ENCODE results near the gene ENTPD6.

ENTPD6 gene

DNA sequence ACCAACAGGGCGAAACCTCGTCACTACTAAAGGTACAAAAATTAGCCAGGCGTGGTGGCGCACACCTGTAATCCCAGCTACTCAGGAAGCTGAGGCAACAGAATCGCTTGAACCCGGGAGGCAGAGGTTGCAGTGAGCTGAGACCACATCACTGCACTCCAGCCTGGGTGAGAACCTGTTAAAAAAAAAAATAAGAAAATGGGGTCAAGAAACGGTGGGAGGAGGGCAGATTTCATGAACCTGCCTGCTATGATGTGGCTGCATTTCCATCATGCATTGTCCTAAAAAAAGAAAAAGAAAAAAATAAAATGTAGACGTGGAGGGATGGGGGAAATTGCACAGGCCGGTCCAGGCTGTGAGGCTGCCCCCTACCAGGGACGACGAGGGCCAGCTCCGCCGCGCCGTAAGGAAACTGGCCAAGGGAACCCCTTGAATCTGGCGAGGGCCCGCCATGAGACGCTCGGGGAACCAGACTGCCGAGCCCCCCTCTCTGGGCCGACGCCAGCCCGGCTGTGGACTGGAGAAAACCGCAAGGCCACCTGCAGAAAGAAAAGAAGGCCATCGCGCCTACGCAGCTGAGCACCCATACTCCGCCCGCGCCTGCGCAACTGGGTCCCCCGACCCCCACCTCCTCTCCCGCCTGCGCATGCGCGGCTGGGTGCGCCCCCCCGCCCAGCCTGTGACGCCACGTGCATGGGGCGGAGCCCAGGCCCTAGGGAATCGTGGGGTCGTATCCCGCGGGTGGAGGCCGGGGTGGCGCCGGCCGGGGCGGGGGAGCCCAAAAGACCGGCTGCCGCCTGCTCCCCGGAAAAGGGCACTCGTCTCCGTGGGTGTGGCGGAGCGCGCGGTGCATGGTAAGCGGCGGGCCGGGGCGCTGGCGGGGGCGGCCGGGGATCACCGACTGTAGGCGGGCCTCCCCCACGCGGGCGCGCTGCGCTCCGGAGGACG lies at the start of gene ENTPD6:
ENTPD6 (plus strand) TSS at position 699 of the 948 bp plus-strand sequence. CDS start 10,825 bp downstream, outside the sequence.
- peak within 1 kb of the TSS; percentile 69 for H3K4me3 ChIP-seq (ENCODE audit: low read depth, low read length)
- TF ChIP-seq, protein P1, sequence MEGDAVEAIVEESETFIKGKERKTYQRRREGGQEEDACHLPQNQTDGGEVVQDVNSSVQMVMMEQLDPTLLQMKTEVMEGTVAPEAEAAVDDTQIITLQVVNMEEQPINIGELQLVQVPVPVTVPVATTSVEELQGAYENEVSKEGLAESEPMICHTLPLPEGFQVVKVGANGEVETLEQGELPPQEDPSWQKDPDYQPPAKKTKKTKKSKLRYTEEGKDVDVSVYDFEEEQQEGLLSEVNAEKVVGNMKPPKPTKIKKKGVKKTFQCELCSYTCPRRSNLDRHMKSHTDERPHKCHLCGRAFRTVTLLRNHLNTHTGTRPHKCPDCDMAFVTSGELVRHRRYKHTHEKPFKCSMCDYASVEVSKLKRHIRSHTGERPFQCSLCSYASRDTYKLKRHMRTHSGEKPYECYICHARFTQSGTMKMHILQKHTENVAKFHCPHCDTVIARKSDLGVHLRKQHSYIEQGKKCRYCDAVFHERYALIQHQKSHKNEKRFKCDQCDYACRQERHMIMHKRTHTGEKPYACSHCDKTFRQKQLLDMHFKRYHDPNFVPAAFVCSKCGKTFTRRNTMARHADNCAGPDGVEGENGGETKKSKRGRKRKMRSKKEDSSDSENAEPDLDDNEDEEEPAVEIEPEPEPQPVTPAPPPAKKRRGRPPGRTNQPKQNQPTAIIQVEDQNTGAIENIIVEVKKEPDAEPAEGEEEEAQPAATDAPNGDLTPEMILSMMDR (IDR thresholded peaks at IDR 0.05; ENCODE audit: borderline replicate concordance, insufficient read depth, low read depth, low read length): no peak

DNA sequence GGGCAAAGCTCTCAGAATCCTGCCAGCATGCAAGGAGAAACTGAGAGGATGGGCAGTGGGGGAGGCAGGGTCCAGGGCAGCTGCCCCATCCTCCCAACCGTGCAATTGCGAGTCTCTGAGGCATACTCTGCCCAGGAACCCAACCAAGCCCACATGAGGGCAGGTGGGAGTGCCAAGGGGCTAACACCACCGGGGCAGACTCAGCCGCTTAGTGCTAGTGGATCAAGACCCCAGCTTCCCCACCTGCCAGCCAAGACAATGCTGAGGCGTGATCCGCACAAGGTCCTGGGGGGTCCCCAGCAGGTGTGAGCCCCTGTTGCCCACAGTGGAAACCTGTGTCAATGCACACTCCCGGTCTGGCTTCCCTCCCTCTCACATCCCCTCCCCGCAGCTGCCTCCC lies 48.5 kb upstream of the ENTPD6 start:
- TF ChIP-seq, protein P1 (IDR thresholded peaks at IDR 0.05; ENCODE audit: borderline replicate concordance, insufficient read depth, low read depth, low read length): no peak
- no peak overlapping the region for H3K4me3 ChIP-seq (ENCODE audit: low read depth, low read length)

DNA sequence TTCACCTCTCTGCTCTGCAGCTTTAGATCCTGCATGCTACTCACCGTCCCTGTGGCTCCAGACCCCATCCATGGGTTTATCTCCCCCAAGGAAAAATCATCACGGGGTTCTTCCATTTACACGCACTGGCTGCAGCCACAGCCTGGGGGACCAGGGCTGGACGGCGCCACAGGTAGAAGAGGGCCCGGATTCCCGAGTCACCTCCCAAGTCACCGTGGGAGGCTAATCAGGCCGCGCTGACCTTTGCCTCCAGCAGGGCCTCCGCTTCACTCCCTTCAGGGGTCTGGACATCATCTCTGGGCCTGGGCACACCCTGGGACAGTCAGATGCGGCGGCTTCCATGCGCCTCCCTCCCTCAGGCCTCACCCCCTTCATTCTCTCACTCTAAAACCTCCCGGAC lies 47.8 kb upstream of the ENTPD6 start:
- TF ChIP-seq, protein P1 (IDR thresholded peaks at IDR 0.05; ENCODE audit: borderline replicate concordance, insufficient read depth, low read depth, low read length): no peak
- no peak overlapping the region for H3K4me3 ChIP-seq (ENCODE audit: low read depth, low read length)

DNA sequence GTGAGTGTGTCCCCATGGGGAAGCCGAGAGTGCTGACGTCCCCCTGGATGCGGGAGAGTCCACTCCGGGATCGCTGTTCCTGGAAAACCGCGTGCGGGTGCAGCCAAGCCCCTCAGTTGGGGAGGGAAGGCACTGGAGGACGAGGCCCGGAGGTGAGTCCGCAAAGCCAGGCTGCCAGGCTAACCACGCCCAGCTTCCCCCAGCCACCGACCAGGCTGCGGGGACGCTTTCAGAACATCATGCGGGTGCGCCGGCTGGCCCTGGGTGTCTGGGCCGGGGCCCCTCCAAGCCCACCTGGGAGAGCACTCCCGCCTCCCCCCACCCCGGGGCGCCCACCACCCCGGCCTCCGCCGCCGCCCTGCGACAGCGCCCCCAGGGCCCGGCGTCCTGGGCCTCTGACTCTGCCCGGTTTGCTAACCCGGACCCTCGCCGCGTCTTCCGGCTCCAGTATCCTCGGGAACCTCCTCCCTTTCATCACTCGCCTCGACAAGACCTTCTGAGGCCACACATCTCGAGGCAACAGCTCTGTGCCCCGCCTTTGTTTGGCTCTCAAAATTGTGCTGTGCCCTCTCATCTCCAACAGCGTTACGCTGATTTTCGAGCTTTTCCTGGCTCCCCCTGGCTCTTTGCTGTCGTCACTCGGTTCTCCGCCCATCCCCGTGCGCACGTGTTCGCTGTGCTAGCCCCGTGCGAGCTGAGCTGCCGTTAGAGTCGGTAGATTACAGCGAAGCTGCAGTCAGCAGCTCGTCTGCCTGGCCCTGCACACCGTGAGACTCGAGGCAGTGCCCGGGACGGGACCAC lies 47.1 kb upstream of the ENTPD6 start:
- TF ChIP-seq, protein P1 (IDR thresholded peaks at IDR 0.05; ENCODE audit: borderline replicate concordance, insufficient read depth, low read depth, low read length): no peak
- H3K4me3 ChIP-seq (ENCODE audit: low read depth, low read length): no peak overlapping the region

DNA sequence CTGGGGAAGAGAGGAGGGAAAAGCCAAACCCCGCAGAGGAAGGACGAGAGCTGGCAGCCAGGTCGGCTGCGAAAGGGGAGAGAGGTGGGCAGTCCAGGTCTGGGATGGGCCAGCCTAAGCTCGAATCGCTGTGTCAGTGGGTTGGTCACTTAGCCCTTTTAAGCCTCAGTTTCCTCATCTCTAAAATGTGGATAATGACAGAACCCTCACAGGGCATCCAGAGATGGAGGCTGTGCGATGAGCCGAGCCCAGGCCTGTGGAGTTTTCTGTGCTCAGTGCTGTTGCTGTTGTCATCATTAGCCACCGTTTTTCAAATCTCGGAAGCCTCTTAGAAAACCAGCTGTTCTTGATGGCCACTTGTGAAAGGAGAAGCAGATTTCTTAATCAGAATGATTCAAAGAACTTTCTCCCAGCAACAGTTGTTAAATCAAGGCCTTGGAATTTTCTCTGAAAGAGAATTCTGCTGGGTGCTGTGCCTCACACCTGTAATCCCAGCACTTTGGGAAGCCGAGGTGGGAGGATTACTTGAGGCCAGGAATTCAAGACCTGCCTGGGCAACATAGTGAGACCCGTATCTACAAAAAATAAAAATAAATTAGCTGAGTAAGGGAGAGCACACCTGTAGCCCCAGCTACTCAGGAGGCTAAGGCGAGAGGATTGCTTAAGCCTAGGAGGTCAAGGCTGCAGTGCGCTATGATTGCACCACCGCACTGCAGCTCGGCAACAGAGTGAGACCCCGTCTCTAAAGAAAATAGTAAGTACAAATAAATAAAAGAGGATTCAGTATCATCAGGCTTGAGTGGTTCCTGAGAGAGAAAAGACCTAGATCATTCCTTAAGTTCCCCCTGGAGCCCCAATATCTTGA lies 46.3 kb upstream of the ENTPD6 start:
- TF ChIP-seq, protein P1 (IDR thresholded peaks at IDR 0.05; ENCODE audit: borderline replicate concordance, insufficient read depth, low read depth, low read length): no peak
- H3K4me3 ChIP-seq (ENCODE audit: low read depth, low read length): no peak overlapping the region

DNA sequence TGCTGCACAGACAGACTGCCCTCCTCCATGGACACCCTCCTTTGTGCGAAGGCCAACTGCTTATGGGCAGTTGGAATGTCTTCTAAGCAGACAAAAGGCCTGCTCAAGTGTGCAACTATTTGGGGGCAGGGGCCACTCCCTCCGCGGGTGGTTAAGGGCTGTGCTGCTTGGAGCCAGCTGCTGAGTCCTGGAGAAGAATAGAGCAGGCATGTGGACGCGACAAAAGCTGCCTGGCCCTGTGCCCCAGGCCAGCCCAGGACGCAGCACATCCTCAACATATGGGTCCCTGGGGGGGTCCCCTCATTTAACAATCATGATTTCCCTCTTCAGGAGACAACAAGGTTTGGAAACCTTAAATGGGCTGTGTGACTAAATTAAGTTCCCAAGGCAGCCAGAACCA lies 45.5 kb upstream of the ENTPD6 start:
- TF ChIP-seq, protein P1 (IDR thresholded peaks at IDR 0.05; ENCODE audit: borderline replicate concordance, insufficient read depth, low read depth, low read length): no peak
- H3K4me3 ChIP-seq (ENCODE audit: low read depth, low read length): no peak overlapping the region
